Liver (tissue), 9 donors: ENCODE measurements around the gene PRKAB1. TPM values are rescaled to one million over a fixed set of nuclear protein-coding genes. Genes with fewer than 3 reads are reported as not detected.
A peak's percentile ranks its signal among the peaks of the same experiment; 100 is the strongest.

Source experiments
- DNase-seq: peaks from one replicate; pipeline ENCODE4 v3.0.0-alpha.2; 2017; ENCODE audit warnings: low spot score
- H3K27ac ChIP-seq, 2 donors: one replicate each; pipeline ENCODE4 v1.7.0; 2013; ENCODE audit warnings: inconsistent platforms in 2 of 2, low read length in 2 of 2, control low read depth in 1 of 2, low read depth in 1 of 2, mild to moderate bottlenecking in 1 of 2
- H3K27me3 ChIP-seq, 4 donors: one replicate each; pipeline versions ENCODE4 v1.6.1 to v1.7.0; 2013; ENCODE audit warnings: low read length in 3 of 4, inconsistent platforms in 1 of 4, mild to moderate bottlenecking in 1 of 4, moderate library complexity in 1 of 4; ENCODE audit not compliant: control insufficient read depth in 4 of 4, insufficient read depth in 4 of 4
- H3K36me3 ChIP-seq, 4 donors: one replicate each; pipeline versions ENCODE4 v1.6.1 to v1.7.0; 2013; ENCODE audit warnings: low read length in 3 of 4, mild to moderate bottlenecking in 3 of 4, low read depth in 1 of 4, moderate library complexity in 1 of 4; ENCODE audit not compliant: control insufficient read depth in 4 of 4, insufficient read depth in 3 of 4
- H3K4me1 ChIP-seq, 4 donors: one replicate each; pipeline versions ENCODE4 v1.6.1 to v1.7.0; 2013; ENCODE audit warnings: low read length in 3 of 4, mild to moderate bottlenecking in 3 of 4, moderate library complexity in 1 of 4; ENCODE audit not compliant: control insufficient read depth in 4 of 4, insufficient read depth in 4 of 4
- H3K4me3 ChIP-seq, 3 donors: one replicate each; pipeline versions ENCODE4 v1.6.1 to v1.7.0; 2013; ENCODE audit warnings: low read length in 3 of 3, control low read depth in 1 of 3, low read depth in 1 of 3, mild to moderate bottlenecking in 1 of 3
- H3K9ac ChIP-seq, 2 donors: one replicate each; pipeline ENCODE4 v1.7.0; 2013; ENCODE audit warnings: low read length in 2 of 2, mild to moderate bottlenecking in 2 of 2, moderate library complexity in 2 of 2, control low read depth in 1 of 2, low read depth in 1 of 2
- H3K9me3 ChIP-seq, 4 donors: one replicate each; pipeline versions ENCODE4 v1.6.1 to v1.7.0; 2013; ENCODE audit warnings: low read length in 3 of 4; ENCODE audit not compliant: control insufficient read depth in 4 of 4
- CTCF ChIP-seq: fragments of 150-350 bp; IDR thresholded peaks from 2 replicates; pipeline ENCODE4 v1.5.1; 2017; ENCODE audit warnings: improper control_type of control experiment, low read depth, low read length; ENCODE audit not compliant: missing input control
- EGR1 ChIP-seq, 2 donors: IDR thresholded peaks; 2 replicates each; pipeline ENCODE4 v1.6.1; 2016 to 2018; ENCODE audit warnings: antibody characterized with exemption in 2 of 2, low read depth in 2 of 2
- FOXA1 ChIP-seq: IDR thresholded peaks from 2 replicates; pipeline ENCODE4 v1.6.1; 2016; ENCODE audit warnings: antibody characterized with exemption
- FOXA2 ChIP-seq: IDR thresholded peaks from 2 replicates; pipeline ENCODE4 v1.6.1; 2016; ENCODE audit warnings: antibody characterized with exemption
- GABPA ChIP-seq, 2 donors: IDR thresholded peaks in 1 of 2; conservative IDR thresholded peaks in 1 of 2; 2 replicates each; pipeline ENCODE4 v1.6.1; 2016; ENCODE audit warnings: antibody characterized with exemption in 2 of 2, mild to moderate bottlenecking in 1 of 2, moderate library complexity in 1 of 2
- HNF4A ChIP-seq, 2 donors: conservative IDR thresholded peaks; 2 replicates each; pipeline ENCODE4 v1.6.1; 2016; ENCODE audit warnings: antibody characterized with exemption in 2 of 2, mild to moderate bottlenecking in 2 of 2
- HNF4G ChIP-seq: IDR thresholded peaks from 2 replicates; pipeline ENCODE4 v1.6.1; 2016; ENCODE audit warnings: antibody characterized with exemption
- JUND ChIP-seq, 2 donors: IDR thresholded peaks; 2 replicates each; pipeline ENCODE4 v1.6.1; 2016; ENCODE audit warnings: antibody characterized with exemption in 2 of 2
- NR2F2 ChIP-seq: IDR thresholded peaks from 2 replicates; pipeline ENCODE4 v1.6.1; 2016; ENCODE audit warnings: antibody characterized with exemption
- RAD21 ChIP-seq, 2 donors: IDR thresholded peaks; 2 replicates each; pipeline ENCODE4 v1.6.1; 2016; ENCODE audit warnings: antibody characterized with exemption in 2 of 2, mild to moderate bottlenecking in 2 of 2
- REST ChIP-seq: IDR thresholded peaks from 2 replicates; pipeline ENCODE4 v1.6.1; 2016; ENCODE audit warnings: antibody characterized with exemption, mild to moderate bottlenecking
- RXRA ChIP-seq, 2 donors: IDR thresholded peaks; 2 replicates each; pipeline ENCODE4 v1.6.1; 2017 to 2018; ENCODE audit warnings: antibody characterized with exemption in 2 of 2, mild to moderate bottlenecking in 1 of 2
- SP1 ChIP-seq: IDR thresholded peaks from 2 replicates; pipeline ENCODE4 v1.6.1; 2018; ENCODE audit warnings: antibody characterized with exemption, mild to moderate bottlenecking
- TAF1 ChIP-seq: conservative IDR thresholded peaks from 2 replicates; pipeline ENCODE4 v1.6.1; 2016; ENCODE audit warnings: antibody characterized with exemption, mild to moderate bottlenecking
- YY1 ChIP-seq: IDR thresholded peaks from 2 replicates; pipeline ENCODE4 v1.6.1; 2016; ENCODE audit warnings: antibody characterized with exemption, mild to moderate bottlenecking
- ZBTB33 ChIP-seq: IDR thresholded peaks from 2 replicates; pipeline ENCODE4 v1.6.1; 2016; ENCODE audit warnings: antibody characterized with exemption
- WGBS: extraction: QIAGEN DNeasy Blood & Tissue Kit; methylation state at CpG from one replicate; pipeline ENCODE4 v1.1.7; 2013; 5-methylcytosine and 5-hydroxymethylcytosine counted together
- polyA plus RNA-seq, 2 donors: library from polyadenylated mRNA; stranded (reverse) in 1 of 2; unstranded in 1 of 2; fragments of 200-250 nt in 1 of 2; fragments of >200 nt in 1 of 2; fragmentation: Nextera tagmentation in 1 of 2; extraction: Ambion mirVana in 1 of 2; gene quantifications; one replicate each; pipeline versions ENCODE4 v1.2.1 to v1.2.3, GENCODE V29; 2013 to 2015
- total RNA-seq, 2 donors: library from RNA; depleted of rRNA; stranded (reverse); fragments of >200 nt; gene quantifications; one replicate each; pipeline ENCODE4 v1.2.3, GENCODE V29; 2014
- TF ChIP-seq, protein P1 (sequence below): IDR thresholded peaks from 2 replicates; pipeline ENCODE4 v1.6.1; 2016; ENCODE audit warnings: antibody characterized with exemption
- TF ChIP-seq, protein P2 (sequence below): IDR thresholded peaks from 2 replicates; pipeline ENCODE4 v1.6.1; 2016; ENCODE audit warnings: antibody characterized with exemption
- donor health status: healthy.
- donor health status: healthy.
- donor health status: healthy.
- donor health status: healthy.
- donor health status: healthy.

PRKAB1 gene
- total and polyA plus RNA-seq, 4 donors: 10.5 to 29.9 (median 11.3) TPM

GRCh38 chr12:119627019-119627643 is 40.8 kb upstream of the PRKAB1 start (continued):
- TF ChIP-seq, protein P1, sequence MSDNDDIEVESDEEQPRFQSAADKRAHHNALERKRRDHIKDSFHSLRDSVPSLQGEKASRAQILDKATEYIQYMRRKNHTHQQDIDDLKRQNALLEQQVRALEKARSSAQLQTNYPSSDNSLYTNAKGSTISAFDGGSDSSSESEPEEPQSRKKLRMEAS: peak; percentile 58
- TF ChIP-seq GABPA (IDR thresholded peaks at IDR 0.05 in 1 of 2, conservative IDR thresholded peaks at IDR 0.05 in 1 of 2) (peak in 1 of 2 donors; percentile 52), JUND (IDR thresholded peaks at IDR 0.05) (peak in 1 of 2 donors; percentile 40)

DNA sequence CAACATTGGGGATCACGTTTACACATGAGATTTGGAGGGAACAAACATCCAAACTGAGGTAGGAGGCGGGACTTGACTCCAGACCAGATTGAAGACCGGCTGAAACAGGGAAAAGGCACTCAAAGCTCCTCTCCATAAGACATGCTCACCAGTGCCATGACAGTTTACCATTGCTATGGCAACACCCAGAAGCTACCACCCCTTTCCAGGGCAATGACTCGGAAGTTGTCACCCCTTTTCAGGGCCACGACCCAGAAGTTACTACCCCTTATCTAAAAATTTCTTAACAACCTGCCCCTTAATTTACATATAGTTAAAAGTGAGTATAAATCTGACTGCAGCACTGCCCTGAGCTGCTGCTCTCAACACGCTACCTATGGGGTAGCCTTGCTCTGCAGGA is 40.2 kb upstream of the PRKAB1 start:
- DNase-seq: no peak
- Histone ChIP-seq H3K4me1 (peaks cover 0 to 15% (median 13%) of the 10 kb centered on the region in 4 donors), H3K27ac (peak overlapping the region; percentile 87 to 88), H3K9me3 (no peaks in the 10 kb centered on the region), H3K36me3 (no peaks in the 10 kb centered on the region), H3K4me3 (peak overlapping the region in 1 of 3 donors; percentile 17), H3K27me3 (no peaks in the 10 kb centered on the region), H3K9ac (no peak overlapping the region)
- TF ChIP-seq RXRA (IDR thresholded peaks at IDR 0.05) (peak; percentile 32 to 35), CTCF (no peak)
- 53% methylated on average over 6 of the region's 6 CpGs for WGBS

- Histone ChIP-seq H3K9ac (no peak overlapping the region), H3K4me1 (peaks cover 0 to 15% (median 13%) of the 10 kb centered on the region in 4 donors), H3K4me3 (no peak overlapping the region), H3K36me3 (no peaks in the 10 kb centered on the region), H3K27me3 (no peaks in the 10 kb centered on the region), H3K27ac (no peak overlapping the region), H3K9me3 (no peaks in the 10 kb centered on the region)
- no peak for TF ChIP-seq NR2F2
- TF ChIP-seq FOXA1: no peak
- TF ChIP-seq, protein P2, sequence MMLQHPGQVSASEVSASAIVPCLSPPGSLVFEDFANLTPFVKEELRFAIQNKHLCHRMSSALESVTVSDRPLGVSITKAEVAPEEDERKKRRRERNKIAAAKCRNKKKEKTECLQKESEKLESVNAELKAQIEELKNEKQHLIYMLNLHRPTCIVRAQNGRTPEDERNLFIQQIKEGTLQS: no peak
- TF ChIP-seq RAD21 (IDR thresholded peaks at IDR 0.05): no peak
- no peak for TF ChIP-seq RXRA (IDR thresholded peaks at IDR 0.05)
- no peak for TF ChIP-seq JUND (IDR thresholded peaks at IDR 0.05)
- TF ChIP-seq FOXA2: no peak
- no peak for TF ChIP-seq CTCF
- no peak for TF ChIP-seq REST
- no peak for TF ChIP-seq EGR1 (IDR thresholded peaks at IDR 0.05; ENCODE audit: low read depth in 2 of 2)
- no peak for TF ChIP-seq ZBTB33
- no peak for TF ChIP-seq HNF4G
- TF ChIP-seq GABPA (IDR thresholded peaks at IDR 0.05 in 1 of 2, conservative IDR thresholded peaks at IDR 0.05 in 1 of 2): no peak
- no peak for TF ChIP-seq YY1
- TF ChIP-seq, protein P1: no peak
- TF ChIP-seq HNF4A (conservative IDR thresholded peaks at IDR 0.05): no peak
- no peak for TF ChIP-seq TAF1
- no peak for TF ChIP-seq SP1
- 94% methylated on average over 7 of the region's 7 CpGs for WGBS
- DNase-seq: no peak
These were observed 37.6 kb upstream of the PRKAB1 start for GRCh38 chr12:119630223-119630780.
